22Rv1 (cell line): Measurements from ENCODE around the gene SPTAN1.
"Not testable (repeated sequence)": the region's sequence is repeated elsewhere in the genome, so short reads cannot be mapped to it uniquely, and the experiment has no call there.

Experiments
- H3K27ac ChIP-seq: fragments of 450-650 bp; 2 replicates; pipeline ENCODE4 v1.5.1; 2017
- CTCF ChIP-seq: fragments of 450-650 bp; IDR thresholded peaks from 2 replicates; pipeline ENCODE4 v1.5.1; 2017; ENCODE audit warnings: mild to moderate bottlenecking
- ZFX ChIP-seq: fragments of 450-650 bp; IDR thresholded peaks from 2 replicates; pipeline ENCODE4 v1.6.1; 2017; ENCODE audit warnings: antibody characterized with exemption, borderline replicate concordance

Gene SPTAN1

GRCh38 chr9:128656416-128657343 lies 104.3 kb downstream of the SPTAN1 start, which contains the start of gene DYNC2I2:
DYNC2I2 (minus strand) TSS chr9:128656847; CDS start chr9:128656726, 121 bp downstream.
- H3K27ac ChIP-seq: peak within 1 kb of the TSS; percentile 98
- TF ChIP-seq CTCF: no peak
- no peak for TF ChIP-seq ZFX

GRCh38 chr9:128657344-128657704 lies 104.9 kb downstream of the SPTAN1 start:
- H3K27ac ChIP-seq: peak overlapping the region; percentile 98
- no peak for TF ChIP-seq ZFX
- no peak for TF ChIP-seq CTCF

GRCh38 chr9:128657796-128658195 lies 105.4 kb downstream of the SPTAN1 start:
- TF ChIP-seq ZFX: no peak
- TF ChIP-seq CTCF: no peak
- peak overlapping the region; percentile 98 for H3K27ac ChIP-seq

- H3K27ac ChIP-seq: not testable (repeated sequence)
These were observed 114.1 kb downstream of the SPTAN1 start for GRCh38 chr9:128666481-128666941.

GRCh38 chr9:128669786-128670185 lies 117.4 kb downstream of the SPTAN1 start:
- TF ChIP-seq CTCF (no peak), ZFX (no peak)
- H3K27ac ChIP-seq: no peak overlapping the region

GRCh38 chr9:128675382-128675781 lies 123.0 kb downstream of the SPTAN1 start:
- H3K27ac ChIP-seq: no peak overlapping the region
- no peak for TF ChIP-seq ZFX
- TF ChIP-seq CTCF: no peak

GRCh38 chr9:128677794-128678193 lies 125.4 kb downstream of the SPTAN1 start:
- no peak for TF ChIP-seq CTCF
- no peak for TF ChIP-seq ZFX
- no peak overlapping the region for H3K27ac ChIP-seq
